Measurements from ENCODE around the gene YPEL3. TPM values are rescaled to one million over a fixed set of nuclear protein-coding genes. Genes with fewer than 3 reads are reported as not detected.

YPEL3 gene
- total RNA-seq, 1 experiment from 2014 or later = 8.8 TPM

DNA sequence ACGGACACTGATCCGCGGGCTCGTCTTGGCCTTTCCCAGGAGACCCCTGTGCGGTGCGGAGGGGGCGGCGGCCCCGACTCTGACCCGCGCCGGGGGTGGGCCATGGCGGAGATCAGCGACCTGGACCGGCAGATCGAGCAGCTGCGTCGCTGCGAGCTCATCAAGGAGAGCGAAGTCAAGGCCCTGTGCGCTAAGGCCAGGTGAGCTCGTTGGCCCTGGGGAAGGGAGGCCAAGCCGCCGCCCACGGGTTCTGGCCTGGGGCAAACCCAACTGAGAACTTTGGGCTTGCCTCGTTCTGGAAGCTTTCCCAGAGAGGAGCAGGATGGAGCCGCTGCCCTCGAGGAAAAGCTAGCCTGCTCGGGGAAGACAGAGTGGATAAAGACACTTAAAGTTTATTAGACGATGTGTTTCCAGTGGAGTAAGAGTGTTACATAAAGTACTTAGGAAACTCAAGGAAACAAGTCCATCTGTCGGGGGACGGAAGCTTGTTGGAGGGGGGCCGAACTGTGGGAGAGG, 19.7 kb downstream of the YPEL3 start:
- peak overlapping the region; percentile 84 for H3K4me3 Mint-ChIP-seq (ENCODE audit: unreplicated experiment)
- TSS peak; percentile 30 for BruUV-seq (replicated peaks)
- peak overlapping the region; percentile 97 for H3K27ac Mint-ChIP-seq (ENCODE audit: low read depth, unreplicated experiment)
- ChIA-PET CTCF (interaction anchor here (0.6 to 2.2 kb wide), 4 partner anchors 15 to 48 kb away, joined by 3 to 24 read pairs (median 3); partner anchors contain the start of gene TBX6), POLR2A (interaction anchor here (0.6 to 6.1 kb wide), 15 partner anchors 9 to 433 kb away, joined by 3 to 155 read pairs (median 4); partner anchors contain the start of genes ALDOA, CD2BP2, INO80E and KIF22)
- no peaks in the 10 kb centered on the region for H3K27me3 Mint-ChIP-seq (ENCODE audit: insufficient read depth, unreplicated experiment)
- TF ChIP-seq, protein P1, sequence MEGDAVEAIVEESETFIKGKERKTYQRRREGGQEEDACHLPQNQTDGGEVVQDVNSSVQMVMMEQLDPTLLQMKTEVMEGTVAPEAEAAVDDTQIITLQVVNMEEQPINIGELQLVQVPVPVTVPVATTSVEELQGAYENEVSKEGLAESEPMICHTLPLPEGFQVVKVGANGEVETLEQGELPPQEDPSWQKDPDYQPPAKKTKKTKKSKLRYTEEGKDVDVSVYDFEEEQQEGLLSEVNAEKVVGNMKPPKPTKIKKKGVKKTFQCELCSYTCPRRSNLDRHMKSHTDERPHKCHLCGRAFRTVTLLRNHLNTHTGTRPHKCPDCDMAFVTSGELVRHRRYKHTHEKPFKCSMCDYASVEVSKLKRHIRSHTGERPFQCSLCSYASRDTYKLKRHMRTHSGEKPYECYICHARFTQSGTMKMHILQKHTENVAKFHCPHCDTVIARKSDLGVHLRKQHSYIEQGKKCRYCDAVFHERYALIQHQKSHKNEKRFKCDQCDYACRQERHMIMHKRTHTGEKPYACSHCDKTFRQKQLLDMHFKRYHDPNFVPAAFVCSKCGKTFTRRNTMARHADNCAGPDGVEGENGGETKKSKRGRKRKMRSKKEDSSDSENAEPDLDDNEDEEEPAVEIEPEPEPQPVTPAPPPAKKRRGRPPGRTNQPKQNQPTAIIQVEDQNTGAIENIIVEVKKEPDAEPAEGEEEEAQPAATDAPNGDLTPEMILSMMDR (IDR thresholded peaks at IDR 0.05; ENCODE audit: unreplicated experiment) = no peak
- no peaks in the 10 kb centered on the region for H3K9me3 Mint-ChIP-seq (ENCODE audit: unreplicated experiment)
- peaks cover 20% of the 10 kb centered on the region for H3K4me1 Mint-ChIP-seq (ENCODE audit: insufficient read depth, unreplicated experiment)
- intact Hi-C loops (cut with micrococcal nuclease) = loop anchor here (1.0 kb wide), 1 partner anchor 10 kb away; no protein-coding TSS in a partner anchor
- peaks cover 68% of the 10 kb centered on the region for H3K36me3 Mint-ChIP-seq (ENCODE audit: insufficient read depth, unreplicated experiment)
- peak; percentile 30 for DNase-seq (ENCODE audit: unreplicated experiment)

DNA sequence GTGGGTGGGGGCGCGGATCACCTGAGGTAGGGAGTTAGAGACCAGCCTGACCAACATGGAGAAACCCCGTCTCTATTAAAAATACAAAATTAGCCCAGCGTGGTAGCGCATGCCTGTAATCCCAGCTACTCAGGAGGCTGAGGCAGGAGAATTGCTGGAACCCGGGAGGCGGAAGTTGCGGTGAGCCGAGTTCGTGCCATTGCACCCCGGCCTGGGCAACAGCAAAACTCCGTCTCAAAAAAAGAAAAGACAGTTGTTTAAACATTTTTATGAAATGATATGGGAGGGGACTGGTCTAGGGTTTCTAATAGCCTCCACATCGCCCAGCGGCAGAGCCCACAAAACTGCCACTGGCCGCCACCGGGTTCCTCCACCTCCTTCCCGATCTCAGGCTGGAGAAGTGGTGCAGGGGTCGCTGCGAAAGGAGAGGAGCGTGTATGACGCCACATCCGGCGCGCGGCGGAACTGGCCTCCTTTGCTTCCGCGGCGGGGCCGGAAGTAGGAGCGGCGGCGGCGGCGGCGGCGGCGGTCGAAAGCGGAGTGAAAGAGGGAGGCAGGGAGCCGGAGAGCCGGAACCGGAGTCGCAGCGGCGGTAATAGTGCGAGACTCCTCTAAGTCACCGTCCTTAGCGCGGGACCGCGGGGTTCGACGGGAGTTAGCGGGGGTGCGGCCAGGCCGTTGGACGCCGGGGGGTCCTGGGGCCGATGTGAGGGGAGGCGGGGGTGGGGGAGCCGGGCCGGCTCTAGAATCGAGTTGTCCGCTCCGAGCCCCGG, 20.3 kb downstream of the YPEL3 start, which contains the start of gene PPP4C:
Gene PPP4C (plus strand): TSS at position 492 of the 773 bp plus-strand sequence. CDS start 384 bp downstream, outside the sequence.
- H3K9me3 Mint-ChIP-seq (ENCODE audit: unreplicated experiment) = no peaks in the 10 kb centered on the region
- peak; percentile 88 for DNase-seq (ENCODE audit: unreplicated experiment)
- CTCF ChIA-PET = interaction anchor here (0.6 to 2.2 kb wide), 3 partner anchors 16 to 132 kb away, joined by 3 to 24 read pairs (median 3); partner anchors contain the start of gene TBX6
- H3K4me3 Mint-ChIP-seq (ENCODE audit: unreplicated experiment) = peak within 1 kb of the TSS; percentile 84
- no peaks in the 10 kb centered on the region for H3K27me3 Mint-ChIP-seq (ENCODE audit: insufficient read depth, unreplicated experiment)
- TF ChIP-seq, protein P1 (IDR thresholded peaks at IDR 0.05; ENCODE audit: unreplicated experiment) = no peak
- BruUV-seq (replicated peaks) = TSS peak; percentile 96
- peak within 1 kb of the TSS; percentile 97 for H3K27ac Mint-ChIP-seq (ENCODE audit: low read depth, unreplicated experiment)
- POLR2A ChIA-PET = interaction anchor here (0.6 to 6.1 kb wide), 17 partner anchors 10 to 451 kb away, joined by 3 to 155 read pairs (median 4); partner anchors contain the start of genes ALDOA, CD2BP2, INO80E and TBX6
- intact Hi-C loops (cut with micrococcal nuclease) = loop anchor here (1.0 kb wide), 1 partner anchor 9 kb away; no protein-coding TSS in a partner anchor
- H3K36me3 Mint-ChIP-seq (ENCODE audit: insufficient read depth, unreplicated experiment) = peaks cover 68% of the 10 kb centered on the region
- peaks cover 20% of the 10 kb centered on the region for H3K4me1 Mint-ChIP-seq (ENCODE audit: insufficient read depth, unreplicated experiment)

DNA sequence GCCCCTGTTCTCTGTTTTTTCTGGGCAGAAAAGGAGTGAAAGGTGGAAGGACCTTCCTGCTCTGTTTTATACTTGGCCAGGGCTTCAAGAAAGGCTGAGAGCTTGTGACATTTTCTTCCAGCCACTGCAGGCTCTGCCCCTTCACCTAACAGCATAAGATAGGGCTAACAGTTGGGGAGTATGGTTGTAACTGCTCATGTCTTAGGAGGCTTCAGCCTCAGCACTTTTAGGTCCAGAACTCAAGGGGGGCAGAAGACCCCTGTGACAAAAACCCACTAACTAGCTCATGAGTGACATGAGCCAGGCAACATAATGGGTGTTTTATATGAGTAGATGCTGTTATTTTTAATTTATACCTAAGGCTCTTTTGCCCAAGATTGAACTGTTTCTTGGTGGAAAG, 25.5 kb downstream of the YPEL3 start:
- CTCF ChIA-PET = interaction anchor here (0.6 to 1.1 kb wide), 3 partner anchors 19 to 29 kb away, joined by 3 read pairs; no protein-coding TSS in a partner anchor
- no peak overlapping the region for H3K4me3 Mint-ChIP-seq (ENCODE audit: unreplicated experiment)
- H3K9me3 Mint-ChIP-seq (ENCODE audit: unreplicated experiment) = no peaks in the 10 kb centered on the region
- peak overlapping the region; percentile 46 for H3K27ac Mint-ChIP-seq (ENCODE audit: low read depth, unreplicated experiment)
- POLR2A ChIA-PET = interaction anchor here (0.5 kb wide), 1 partner anchor 38 kb away, joined by 3 read pairs; no protein-coding TSS in a partner anchor
- DNase-seq (ENCODE audit: unreplicated experiment) = no peak
- peaks cover 12% of the 10 kb centered on the region for H3K4me1 Mint-ChIP-seq (ENCODE audit: insufficient read depth, unreplicated experiment)
- BruUV-seq (replicated peaks) = no TSS peak
- TF ChIP-seq, protein P1 (IDR thresholded peaks at IDR 0.05; ENCODE audit: unreplicated experiment) = no peak
- intact Hi-C loops (cut with micrococcal nuclease) = no loop called here
- peaks cover 80% of the 10 kb centered on the region for H3K36me3 Mint-ChIP-seq (ENCODE audit: insufficient read depth, unreplicated experiment)
- H3K27me3 Mint-ChIP-seq (ENCODE audit: insufficient read depth, unreplicated experiment) = no peaks in the 10 kb centered on the region

Measured in MCF 10A (cell line).